ENCODE results near the gene CCNG2. TPM values are rescaled to one million over a fixed set of nuclear protein-coding genes. Genes with fewer than 3 reads are reported as not detected.

CCNG2 gene
- total and polyA plus RNA-seq, 10 of the 15 experiments (the other 5 are each of a cell fraction or from before 2014, with no cell fraction given): 1.9 to 70.6 (median 5.9) TPM

- ChIA-PET CTCF (interaction anchor here (1.0 to 6.1 kb wide), 7 partner anchors 11 to 143 kb away, joined by 3 to 49 read pairs (median 5); no protein-coding TSS in a partner anchor), SMC1A (ENCODE audit: uncharacterized antibody, unreplicated experiment) (interaction anchor here (1.0 to 2.4 kb wide), 8 partner anchors 8 to 95 kb away, joined by 3 to 20 read pairs (median 5); no protein-coding TSS in a partner anchor), RAD21 (ENCODE audit: unreplicated experiment) (interaction anchor here (1.1 to 1.6 kb wide), 2 partner anchors 13 to 62 kb away, joined by 4 read pairs; no protein-coding TSS in a partner anchor), POLR2A (interaction anchor here (1.3 to 3.3 kb wide), 2 partner anchors 25 to 35 kb away, joined by 4 to 9 read pairs; no protein-coding TSS in a partner anchor)
- Histone ChIP-seq H2AFZ (ENCODE audit: control insufficient read depth, low read depth, low read length) (no peak overlapping the region), H3K9me3 (replicated peaks; ENCODE audit: control insufficient read depth, insufficient read depth, low read length) (no peaks in the 10 kb centered on the region), H3K4me1 (ENCODE audit: control insufficient read depth, insufficient read depth, low read length) (peaks cover 18% of the 10 kb centered on the region), H3K27me3 (replicated peaks in 1 of 2; ENCODE audit: control insufficient read depth in 2 of 2, insufficient read depth in 2 of 2, low read length in 1 of 2) (no peaks in the 10 kb centered on the region; a peak in 1 of 4 replicates), H3K36me3 (ENCODE audit: control insufficient read depth in 2 of 2, insufficient read depth in 2 of 2, low read length in 1 of 2) (no peaks in the 10 kb centered on the region), H4K20me1 (ENCODE audit: control insufficient read depth, insufficient read depth) (no peaks in the 10 kb centered on the region), H3K4me3 (no peak overlapping the region), H3K4me2 (ENCODE audit: control insufficient read depth, insufficient read depth) (no peak overlapping the region), H3K9ac (ENCODE audit: control insufficient read depth, insufficient read depth, low read length) (no peak overlapping the region), H3K27ac (ENCODE audit: control insufficient read depth, insufficient read depth) (no peak overlapping the region), H3K79me2 (ENCODE audit: control insufficient read depth, insufficient read depth, low read length) (no peaks in the 10 kb centered on the region)
- BruUV-seq (replicated peaks): no TSS peak
- ATAC-seq (no peak), FAIRE-seq (no peak), DNase-seq (ENCODE audit: low read depth, low spot score) (no peak)
- in situ Hi-C loops (cut with MboI): no loop called here
- TF ChIP-seq NFIC (IDR thresholded peaks at IDR 0.05; ENCODE audit: low read depth, low read length): no peak
- TF ChIP-seq NR2C1 (IDR thresholded peaks at IDR 0.05): no peak
- no peak for TF ChIP-seq PAX5 (IDR thresholded peaks at IDR 0.05; ENCODE audit: borderline replicate concordance, low read depth, low read length)
- intact Hi-C loops (cut with micrococcal nuclease; ENCODE audit: unreplicated experiment): no loop called here
- 100% methylated on average over 1 of the region's 1 CpG for WGBS (ENCODE audit: insufficient coverage, insufficient replicate concordance, low lambda C conversion rate, missing lambda C conversion rate)
Observed at GRCh38 chr4:77190053-77190452, 33.0 kb downstream of the CCNG2 start.

- BruUV-seq (replicated peaks): no TSS peak
- Histone ChIP-seq H3K9ac (ENCODE audit: control insufficient read depth, insufficient read depth, low read length) (no peak overlapping the region), H3K9me3 (replicated peaks; ENCODE audit: control insufficient read depth, insufficient read depth, low read length) (no peaks in the 10 kb centered on the region), H3K27ac (ENCODE audit: control insufficient read depth, insufficient read depth) (peak overlapping the region; percentile 90), H3K36me3 (ENCODE audit: control insufficient read depth in 2 of 2, insufficient read depth in 2 of 2, low read length in 1 of 2) (no peaks in the 10 kb centered on the region), H2AFZ (ENCODE audit: control insufficient read depth, low read depth, low read length) (peak overlapping the region; percentile 83), H3K4me3 (peak overlapping the region; percentile 32; the same call in 1 of the 2 replicates), H3K4me1 (ENCODE audit: control insufficient read depth, insufficient read depth, low read length) (peaks cover 37% of the 10 kb centered on the region), H3K4me2 (ENCODE audit: control insufficient read depth, insufficient read depth) (peak overlapping the region; percentile 87), H3K27me3 (replicated peaks in 1 of 2; ENCODE audit: control insufficient read depth in 2 of 2, insufficient read depth in 2 of 2, low read length in 1 of 2) (no peaks in the 10 kb centered on the region; a peak in 1 of 4 replicates), H3K79me2 (ENCODE audit: control insufficient read depth, insufficient read depth, low read length) (no peaks in the 10 kb centered on the region), H4K20me1 (ENCODE audit: control insufficient read depth, insufficient read depth) (no peaks in the 10 kb centered on the region)
- ChIA-PET POLR2A (interaction anchor here (0.8 to 2.1 kb wide), 15 partner anchors 9 to 198 kb away, joined by 3 to 47 read pairs (median 7); partner anchors contain the start of genes CCNG2 and CCNI), CTCF (interaction anchor here (0.9 to 16.8 kb wide), 14 partner anchors 11 to 149 kb away, joined by 3 to 535 read pairs (median 5); no protein-coding TSS in a partner anchor), SMC1A (ENCODE audit: uncharacterized antibody, unreplicated experiment) (interaction anchor here (0.6 to 12.8 kb wide), 20 partner anchors 11 to 415 kb away, joined by 3 to 177 read pairs (median 7); partner anchors contain the start of genes CCNG2 and CCNI), RAD21 (ENCODE audit: unreplicated experiment) (interaction anchor here (0.6 to 4.2 kb wide), 21 partner anchors 10 to 244 kb away, joined by 3 to 54 read pairs (median 5); partner anchors contain the start of gene CCNG2)
- in situ Hi-C loops (cut with MboI): no loop called here
- intact Hi-C loops (cut with micrococcal nuclease; ENCODE audit: unreplicated experiment): loop anchor here (2.0 kb wide), 1 partner anchor 36 kb away; the partner anchor contains the start of gene CCNG2
- TF ChIP-seq SKIL (IDR thresholded peaks at IDR 0.05; ENCODE audit: low read depth, poor library complexity, severe bottlenecking) (no peak), CEBPZ (IDR thresholded peaks at IDR 0.05; ENCODE audit: low read depth, low read length) (no peak), RB1 (IDR thresholded peaks at IDR 0.05; ENCODE audit: borderline replicate concordance) (no peak), MTA3 (IDR thresholded peaks at IDR 0.05; ENCODE audit: borderline replicate concordance, low read length) (peak; percentile 8; the same call in 1 of the 2 replicates), HDAC2 (IDR thresholded peaks at IDR 0.05) (no peak), SPI1 (IDR thresholded peaks at IDR 0.05; ENCODE audit: borderline replicate concordance, insufficient read depth, low read depth, low read length) (no peak)
- DNase-seq (ENCODE audit: low read depth, low spot score): no peak
- FAIRE-seq: no peak
- 11% methylated on average over 8 of the region's 8 CpGs for WGBS (ENCODE audit: insufficient coverage, insufficient replicate concordance, low lambda C conversion rate, missing lambda C conversion rate)
- ATAC-seq: no peak
Observed at GRCh38 chr4:77193046-77193445, 36.0 kb downstream of the CCNG2 start.

Data from GM12878 (cell line).